ENCODE results near the gene COL26A1.
"Not testable (repeated sequence)": the region's sequence is repeated elsewhere in the genome, so short reads cannot be mapped to it uniquely, and the experiment has no call there.

COL26A1 gene

DNA sequence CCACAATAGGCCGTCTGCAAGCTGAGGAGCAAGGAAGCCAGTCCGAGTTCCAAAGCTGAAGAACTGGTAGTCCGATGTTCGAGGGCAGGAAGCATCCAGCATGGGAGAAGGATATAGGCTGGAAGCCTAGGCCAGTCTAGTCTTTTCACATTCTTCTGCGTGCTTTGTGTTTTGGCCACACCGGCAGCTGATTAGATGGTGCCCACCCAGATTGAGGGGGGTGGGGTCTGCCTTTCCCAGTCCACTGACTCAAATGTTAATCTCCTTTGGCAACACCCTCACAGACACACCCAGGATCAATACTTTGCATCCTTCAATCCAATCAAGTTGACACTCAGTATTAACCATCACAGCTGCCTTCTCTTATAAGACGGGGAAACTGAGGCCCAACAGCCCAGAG, 142.8 kb downstream of the COL26A1 start:
- 94% methylated on average over 7 of the region's 7 CpGs for WGBS

DNA sequence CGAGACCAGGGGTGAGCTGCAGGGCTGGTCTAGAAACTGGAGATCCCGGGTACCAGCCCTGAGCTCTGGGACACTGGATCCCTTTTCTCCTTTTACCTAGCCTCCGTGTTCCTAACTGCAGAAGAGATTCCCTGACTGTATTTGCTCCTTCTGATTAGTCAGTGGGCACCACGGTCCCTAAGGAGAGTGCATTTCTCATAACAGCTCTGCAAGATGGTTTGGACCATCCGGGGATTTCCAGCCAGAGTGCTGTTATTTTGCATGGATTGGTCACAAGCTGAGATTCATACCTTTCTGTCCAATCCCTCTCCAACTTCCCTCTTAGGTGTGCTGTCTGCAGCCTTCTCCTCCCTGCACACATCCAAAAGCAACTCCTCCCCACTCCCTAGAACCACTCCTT, 143.9 kb downstream of the COL26A1 start:
- Histone ChIP-seq H3K14ac (ENCODE audit: low read length in 2 of 2) (no peak overlapping the region), H3K79me1 (replicated peaks; ENCODE audit: low read length, poor library complexity, severe bottlenecking) (no peaks in the 10 kb centered on the region), H2BK5ac (ENCODE audit: low read depth, low read length, poor library complexity, severe bottlenecking) (no peak overlapping the region), H3K4me1 (ENCODE audit: control insufficient read depth, insufficient read depth, low read depth, low read length) (no peaks in the 10 kb centered on the region), H3K27ac (ENCODE audit: low read length, poor library complexity, severe bottlenecking) (no peak overlapping the region), H2BK120ac (ENCODE audit: low read depth, low read length) (no peak overlapping the region), H3K18ac (ENCODE audit: low read depth in 1 of 2, low read length in 2 of 2) (no peak overlapping the region), H3K9me3 (ENCODE audit: control insufficient read depth, low read length) (no peaks in the 10 kb centered on the region), H3K27me3 (ENCODE audit: control insufficient read depth in 1 of 2, insufficient read depth in 1 of 2, low read length in 2 of 2) (peaks cover 39 to 85% of the 10 kb centered on the region in 2 experiments), H3K9ac (ENCODE audit: low read length) (no peak overlapping the region), H4K8ac (ENCODE audit: low read length) (no peak overlapping the region), H2BK15ac (ENCODE audit: low read depth, poor library complexity, severe bottlenecking) (no peak overlapping the region), H2BK12ac (ENCODE audit: low read length in 2 of 2) (no peak overlapping the region), H2AK5ac (ENCODE audit: low read length, severe bottlenecking) (no peak overlapping the region), H4K91ac (ENCODE audit: low read length) (no peak overlapping the region), H3K36me3 (ENCODE audit: control insufficient read depth in 1 of 2, insufficient read depth in 2 of 2, low read depth in 1 of 2, low read length in 2 of 2) (no peaks in the 10 kb centered on the region), H3K4me2 (ENCODE audit: low read length, poor library complexity, severe bottlenecking) (no peak overlapping the region), H3K23ac (ENCODE audit: low read length in 2 of 2) (no peak overlapping the region), H2AFZ (ENCODE audit: low read depth, low read length) (no peak overlapping the region), H3K4me3 (ENCODE audit: insufficient read depth in 1 of 2, low read depth in 1 of 2, low read length in 2 of 2) (no peak overlapping the region), H3K4ac (ENCODE audit: low read depth in 1 of 2, low read length in 2 of 2) (no peak overlapping the region)
- WGBS, result 80% methylated on average over 5 of the region's 5 CpGs
- DNase-seq, result no peak

More for the DNA sequence above, 142.8 kb downstream of the COL26A1 start:
- not testable (repeated sequence) for H4K8ac ChIP-seq (ENCODE audit: low read length); H3K4me1 ChIP-seq (ENCODE audit: control insufficient read depth, insufficient read depth, low read depth, low read length); H3K23ac ChIP-seq (ENCODE audit: low read length in 2 of 2); H2AFZ ChIP-seq (ENCODE audit: low read depth, low read length); H3K9ac ChIP-seq (ENCODE audit: low read length); H3K9me3 ChIP-seq (ENCODE audit: control insufficient read depth, low read length); H3K4ac ChIP-seq (ENCODE audit: low read depth in 1 of 2, low read length in 2 of 2); H2BK15ac ChIP-seq (ENCODE audit: low read depth, poor library complexity, severe bottlenecking); H2BK12ac ChIP-seq (ENCODE audit: low read length in 2 of 2); H3K14ac ChIP-seq (ENCODE audit: low read length in 2 of 2); H3K4me3 ChIP-seq (ENCODE audit: insufficient read depth in 1 of 2, low read depth in 1 of 2, low read length in 2 of 2); H2AK5ac ChIP-seq (ENCODE audit: low read length, severe bottlenecking); H4K91ac ChIP-seq (ENCODE audit: low read length); H3K4me2 ChIP-seq (ENCODE audit: low read length, poor library complexity, severe bottlenecking); H2BK5ac ChIP-seq (ENCODE audit: low read depth, low read length, poor library complexity, severe bottlenecking); DNase-seq; H3K36me3 ChIP-seq (ENCODE audit: control insufficient read depth in 1 of 2, insufficient read depth in 2 of 2, low read depth in 1 of 2, low read length in 2 of 2); H3K79me1 ChIP-seq (replicated peaks; ENCODE audit: low read length, poor library complexity, severe bottlenecking); H2BK120ac ChIP-seq (ENCODE audit: low read depth, low read length); H3K18ac ChIP-seq (ENCODE audit: low read depth in 1 of 2, low read length in 2 of 2); H3K27ac ChIP-seq (ENCODE audit: low read length, poor library complexity, severe bottlenecking)
- H3K27me3 ChIP-seq (ENCODE audit: control insufficient read depth in 1 of 2, insufficient read depth in 1 of 2, low read length in 2 of 2), result peaks cover 35 to 83% of the 10 kb centered on the region in 2 experiments

DNA sequence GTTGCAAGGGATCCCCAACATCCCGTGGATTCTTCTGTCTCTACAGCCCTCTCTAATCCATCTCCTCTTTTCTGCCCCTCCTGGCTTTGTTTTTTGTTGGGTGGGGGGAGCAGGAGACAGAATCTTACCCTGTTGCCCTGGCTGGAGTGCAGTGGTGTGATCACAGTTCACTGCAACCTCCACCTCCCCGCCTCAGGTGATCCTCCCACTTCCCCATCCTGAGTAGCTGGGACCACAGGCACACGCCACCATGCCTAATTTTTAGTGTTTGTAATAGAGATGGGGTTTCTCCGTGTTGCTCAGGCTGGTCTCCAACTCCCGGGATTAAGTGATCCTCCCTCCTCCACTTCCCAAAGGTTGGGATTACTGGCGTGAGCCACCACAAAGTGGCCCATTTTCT, 144.7 kb downstream of the COL26A1 start:
- Histone ChIP-seq H3K27me3 (ENCODE audit: control insufficient read depth in 1 of 2, insufficient read depth in 1 of 2, low read length in 2 of 2) (peaks cover 39 to 87% of the 10 kb centered on the region in 2 experiments), H2BK5ac (ENCODE audit: low read depth, low read length, poor library complexity, severe bottlenecking) (no peak overlapping the region), H4K91ac (ENCODE audit: low read length) (no peak overlapping the region), H2AK5ac (ENCODE audit: low read length, severe bottlenecking) (no peak overlapping the region), H3K9ac (ENCODE audit: low read length) (no peak overlapping the region), H3K4me2 (ENCODE audit: low read length, poor library complexity, severe bottlenecking) (no peak overlapping the region), H3K36me3 (ENCODE audit: control insufficient read depth in 1 of 2, insufficient read depth in 2 of 2, low read depth in 1 of 2, low read length in 2 of 2) (no peaks in the 10 kb centered on the region), H3K4me1 (ENCODE audit: control insufficient read depth, insufficient read depth, low read depth, low read length) (no peaks in the 10 kb centered on the region), H3K79me1 (replicated peaks; ENCODE audit: low read length, poor library complexity, severe bottlenecking) (no peaks in the 10 kb centered on the region), H3K14ac (ENCODE audit: low read length in 2 of 2) (no peak overlapping the region), H2BK12ac (ENCODE audit: low read length in 2 of 2) (no peak overlapping the region), H3K27ac (ENCODE audit: low read length, poor library complexity, severe bottlenecking) (no peak overlapping the region), H2BK15ac (ENCODE audit: low read depth, poor library complexity, severe bottlenecking) (no peak overlapping the region), H2AFZ (ENCODE audit: low read depth, low read length) (no peak overlapping the region), H4K8ac (ENCODE audit: low read length) (no peak overlapping the region), H3K18ac (ENCODE audit: low read depth in 1 of 2, low read length in 2 of 2) (no peak overlapping the region), H3K23ac (ENCODE audit: low read length in 2 of 2) (no peak overlapping the region), H2BK120ac (ENCODE audit: low read depth, low read length) (no peak overlapping the region), H3K4ac (ENCODE audit: low read depth in 1 of 2, low read length in 2 of 2) (no peak overlapping the region), H3K9me3 (ENCODE audit: control insufficient read depth, low read length) (no peaks in the 10 kb centered on the region), H3K4me3 (ENCODE audit: insufficient read depth in 1 of 2, low read depth in 1 of 2, low read length in 2 of 2) (no peak overlapping the region)
- no peak for DNase-seq
- WGBS, result 59% methylated on average over 4 of the region's 6 CpGs

DNA sequence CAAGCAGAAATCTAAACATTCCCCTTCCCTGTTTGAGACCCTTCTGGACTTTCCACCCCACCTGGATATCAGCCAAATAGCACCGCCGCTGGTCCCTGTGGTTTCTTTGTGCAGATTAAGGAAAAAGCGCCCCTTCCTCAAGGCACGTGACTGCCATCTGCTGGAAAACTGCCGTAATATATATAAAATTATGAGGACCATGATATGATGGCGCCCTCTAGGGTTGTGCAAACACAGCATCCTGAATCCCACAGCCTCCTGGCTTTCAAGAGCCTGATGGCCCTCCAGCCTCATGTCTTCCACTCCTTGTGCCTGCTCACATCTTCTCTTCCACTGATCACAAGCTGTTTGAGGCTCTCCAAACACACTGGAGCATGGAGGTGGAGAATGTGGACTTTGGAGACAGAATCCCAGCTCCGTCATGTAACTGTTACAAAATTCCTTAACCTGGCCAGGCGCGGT, 145.1 kb downstream of the COL26A1 start:
- Histone ChIP-seq H3K18ac (ENCODE audit: low read depth in 1 of 2, low read length in 2 of 2) (no peak overlapping the region), H3K14ac (ENCODE audit: low read length in 2 of 2) (no peak overlapping the region), H2AFZ (ENCODE audit: low read depth, low read length) (no peak overlapping the region)

More for the DNA sequence above, 145.1 kb downstream of the COL26A1 start:
- no peak overlapping the region for H3K4me2 ChIP-seq (ENCODE audit: low read length, poor library complexity, severe bottlenecking)
- DNase-seq, result peak; percentile 17
- no peaks in the 10 kb centered on the region for H3K79me1 ChIP-seq (replicated peaks; ENCODE audit: low read length, poor library complexity, severe bottlenecking)
- no peak overlapping the region for H2BK5ac ChIP-seq (ENCODE audit: low read depth, low read length, poor library complexity, severe bottlenecking)
- 42% methylated on average over 7 of the region's 9 CpGs for WGBS
- H3K23ac ChIP-seq (ENCODE audit: low read length in 2 of 2), result no peak overlapping the region
- no peaks in the 10 kb centered on the region for H3K4me1 ChIP-seq (ENCODE audit: control insufficient read depth, insufficient read depth, low read depth, low read length)
- H2BK12ac ChIP-seq (ENCODE audit: low read length in 2 of 2), result no peak overlapping the region
- no peak overlapping the region for H3K27ac ChIP-seq (ENCODE audit: low read length, poor library complexity, severe bottlenecking)
- no peak overlapping the region for H4K91ac ChIP-seq (ENCODE audit: low read length)
- H3K27me3 ChIP-seq (ENCODE audit: control insufficient read depth in 1 of 2, insufficient read depth in 1 of 2, low read length in 2 of 2), result peaks cover 37 to 86% of the 10 kb centered on the region in 2 experiments
- no peak overlapping the region for H3K9ac ChIP-seq (ENCODE audit: low read length)
- no peak overlapping the region for H3K4ac ChIP-seq (ENCODE audit: low read depth in 1 of 2, low read length in 2 of 2)
- H3K4me3 ChIP-seq (ENCODE audit: insufficient read depth in 1 of 2, low read depth in 1 of 2, low read length in 2 of 2), result no peak overlapping the region
- H3K9me3 ChIP-seq (ENCODE audit: control insufficient read depth, low read length), result no peaks in the 10 kb centered on the region
- H4K8ac ChIP-seq (ENCODE audit: low read length), result no peak overlapping the region
- H2BK120ac ChIP-seq (ENCODE audit: low read depth, low read length), result no peak overlapping the region
- H2BK15ac ChIP-seq (ENCODE audit: low read depth, poor library complexity, severe bottlenecking), result no peak overlapping the region
- H2AK5ac ChIP-seq (ENCODE audit: low read length, severe bottlenecking), result no peak overlapping the region
- H3K36me3 ChIP-seq (ENCODE audit: control insufficient read depth in 1 of 2, insufficient read depth in 2 of 2, low read depth in 1 of 2, low read length in 2 of 2), result no peaks in the 10 kb centered on the region

Data from mesenchymal stem cell (in vitro differentiated cells and primary cell).